PC-9 (cell line): ENCODE results near the gene GRM8.

ENCODE experiments used
- CTCF ChIP-seq: fragments of 200-600 bp; sonication (generic); conservative IDR thresholded peaks from 2 replicates; pipeline ENCODE4 v1.6.1; 2017; ENCODE audit warnings: mixed run types, antibody characterized with exemption, mild to moderate bottlenecking, moderate library complexity
- EZH2 ChIP-seq: fragments of 200-600 bp; sonication (generic); IDR thresholded peaks from 2 replicates; pipeline ENCODE4 v1.8.0; 2017; ENCODE audit warnings: antibody characterized with exemption, low read depth

GRCh38 chr7:126486806-126487205, 765.9 kb downstream of the GRM8 start:
- TF ChIP-seq CTCF = no peak
- no peak for TF ChIP-seq EZH2
